ENCODE results near the gene HADHB. TPM values are rescaled to one million over a fixed set of nuclear protein-coding genes. Genes with fewer than 3 reads are reported as not detected.
"Not testable (repeated sequence)": the region's sequence is repeated elsewhere in the genome, so short reads cannot be mapped to it uniquely, and the experiment has no call there.

HADHB gene
- total and polyA plus RNA-seq, 7 donors: 447 to 1,153 (median 616) TPM

- no peak for TF ChIP-seq CTCF (IDR thresholded peaks at IDR 0.05)
- no peak overlapping the region for H3K27ac ChIP-seq
- H3K9me3 ChIP-seq: no peaks in the 10 kb centered on the region
- 94 to 96% (median 94%) methylated on average over 4 of the region's 4 CpGs for WGBS, 3 donors
- no peak overlapping the region for H3K4me3 ChIP-seq
- no peak for DNase-seq
- ATAC-seq: no peak
- peaks cover 7 to 80% of the 10 kb centered on the region in 2 donors for H3K36me3 ChIP-seq (ENCODE audit: insufficient read depth in 1 of 2, low read depth in 1 of 2)
- intact Hi-C loops (cut with DNase I): no loop called here
- peaks cover 10% of the 10 kb centered on the region for H3K4me1 ChIP-seq
- no peaks in the 10 kb centered on the region for H3K27me3 ChIP-seq (ENCODE audit: insufficient read depth in 3 of 3, low read length in 2 of 3)
Measured at GRCh38 chr2:26268213-26268612, 23.5 kb downstream of the HADHB start.

GRCh38 chr2:26268670-26269385 is 24.1 kb downstream of the HADHB start:
- H3K9me3 ChIP-seq; H3K4me3 ChIP-seq; ATAC-seq; H3K27me3 ChIP-seq (ENCODE audit: insufficient read depth in 3 of 3, low read length in 2 of 3); intact Hi-C loops (cut with DNase I); DNase-seq; H3K27ac ChIP-seq: not testable (repeated sequence)
- Histone ChIP-seq H3K4me1 (peaks cover 16% of the 10 kb centered on the region), H3K36me3 (ENCODE audit: insufficient read depth in 1 of 2, low read depth in 1 of 2) (peaks cover 7 to 74% of the 10 kb centered on the region in 2 donors)
- WGBS, 3 donors: 92 to 95% (median 93%) methylated on average over 12 of the region's 12 CpGs

GRCh38 chr2:26269571-26270158 is 24.9 kb downstream of the HADHB start:
- intact Hi-C loops (cut with DNase I): no loop called here
- H3K27me3 ChIP-seq (ENCODE audit: insufficient read depth in 3 of 3, low read length in 2 of 3): no peaks in the 10 kb centered on the region
- no peak for DNase-seq
- H3K4me1 ChIP-seq: peaks cover 25% of the 10 kb centered on the region
- H3K27ac ChIP-seq: peak overlapping the region; percentile 11
- H3K36me3 ChIP-seq (ENCODE audit: insufficient read depth in 1 of 2, low read depth in 1 of 2): peaks cover 7 to 65% of the 10 kb centered on the region in 2 donors
- H3K4me3 ChIP-seq: no peak overlapping the region
- ATAC-seq: no peak
- WGBS, 3 donors: 91 to 95% (median 95%) methylated on average over 6 of the region's 6 CpGs
- no peak for TF ChIP-seq CTCF (IDR thresholded peaks at IDR 0.05)
- no peaks in the 10 kb centered on the region for H3K9me3 ChIP-seq

GRCh38 chr2:26270373-26270772 is 25.6 kb downstream of the HADHB start:
- peak overlapping the region; percentile 7 for H3K27ac ChIP-seq

More at GRCh38 chr2:26270373-26270772, 25.6 kb downstream of the HADHB start:
- Histone ChIP-seq H3K36me3 (ENCODE audit: insufficient read depth in 1 of 2, low read depth in 1 of 2) (peaks cover 7 to 60% of the 10 kb centered on the region in 2 donors), H3K9me3 (no peaks in the 10 kb centered on the region), H3K4me1 (peaks cover 30% of the 10 kb centered on the region), H3K27me3 (ENCODE audit: insufficient read depth in 3 of 3, low read length in 2 of 3) (no peaks in the 10 kb centered on the region), H3K4me3 (no peak overlapping the region)
- DNase-seq: no peak
- TF ChIP-seq CTCF (IDR thresholded peaks at IDR 0.05): no peak
- ATAC-seq: no peak
- intact Hi-C loops (cut with DNase I): no loop called here

Measured in psoas muscle (tissue), 8 donors.